NCI-H524 (cell line): Measurements from ENCODE around the gene SHISA3.

ENCODE experiments used
- DNase-seq, 2 experiments: peaks; one replicate each; lab custom pipeline; 2025; lab: John Stamatoyannopoulos, UW

SHISA3 gene

GRCh38 chr4:42445038-42445437, 47.8 kb downstream of the SHISA3 start:
- no peak for DNase-seq

- no peak for DNase-seq
These were observed 49.5 kb downstream of the SHISA3 start for GRCh38 chr4:42446823-42447222.
